GDM1 (cell line): ENCODE data around the gene THUMPD3.

Source experiments
- DNase-seq: peaks from one replicate; lab custom pipeline; 2025; lab: John Stamatoyannopoulos, UW

Gene THUMPD3

DNA sequence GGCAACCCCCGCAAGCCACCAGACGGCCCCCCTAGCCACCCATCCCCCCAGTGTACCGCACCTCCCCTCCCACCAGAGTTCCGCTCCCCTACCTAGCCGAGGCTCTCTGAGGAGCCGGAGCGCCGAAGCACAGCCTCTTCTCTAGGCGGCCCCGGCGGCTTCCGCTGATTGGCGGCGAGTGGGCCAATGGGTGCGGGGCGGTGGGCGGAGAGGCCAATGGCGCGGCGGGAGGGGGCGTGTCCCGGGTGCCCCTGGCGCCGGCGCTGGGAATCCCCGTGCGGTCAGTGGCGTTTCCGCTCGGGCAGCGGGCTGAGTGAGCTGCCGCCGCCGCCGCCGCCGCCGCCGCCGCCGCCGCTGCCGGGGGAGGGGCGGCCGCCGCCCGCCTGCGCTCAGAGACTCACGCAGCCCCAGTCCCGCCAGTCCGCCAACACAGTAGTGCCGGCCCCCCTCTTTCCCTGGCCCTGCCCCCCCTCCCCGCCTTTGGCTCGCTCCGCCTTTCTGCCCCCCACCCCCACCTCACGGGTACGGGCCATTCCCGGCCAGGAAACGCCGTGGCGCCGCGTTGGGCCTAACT, 34.6 kb downstream of the THUMPD3 start, which contains the start of gene SETD5:
Gene SETD5 (plus strand): TSS at position 284 of the 574 bp plus-strand sequence. CDS start 31,324 bp downstream, outside the sequence.
- DNase-seq: peak; percentile 96

DNA sequence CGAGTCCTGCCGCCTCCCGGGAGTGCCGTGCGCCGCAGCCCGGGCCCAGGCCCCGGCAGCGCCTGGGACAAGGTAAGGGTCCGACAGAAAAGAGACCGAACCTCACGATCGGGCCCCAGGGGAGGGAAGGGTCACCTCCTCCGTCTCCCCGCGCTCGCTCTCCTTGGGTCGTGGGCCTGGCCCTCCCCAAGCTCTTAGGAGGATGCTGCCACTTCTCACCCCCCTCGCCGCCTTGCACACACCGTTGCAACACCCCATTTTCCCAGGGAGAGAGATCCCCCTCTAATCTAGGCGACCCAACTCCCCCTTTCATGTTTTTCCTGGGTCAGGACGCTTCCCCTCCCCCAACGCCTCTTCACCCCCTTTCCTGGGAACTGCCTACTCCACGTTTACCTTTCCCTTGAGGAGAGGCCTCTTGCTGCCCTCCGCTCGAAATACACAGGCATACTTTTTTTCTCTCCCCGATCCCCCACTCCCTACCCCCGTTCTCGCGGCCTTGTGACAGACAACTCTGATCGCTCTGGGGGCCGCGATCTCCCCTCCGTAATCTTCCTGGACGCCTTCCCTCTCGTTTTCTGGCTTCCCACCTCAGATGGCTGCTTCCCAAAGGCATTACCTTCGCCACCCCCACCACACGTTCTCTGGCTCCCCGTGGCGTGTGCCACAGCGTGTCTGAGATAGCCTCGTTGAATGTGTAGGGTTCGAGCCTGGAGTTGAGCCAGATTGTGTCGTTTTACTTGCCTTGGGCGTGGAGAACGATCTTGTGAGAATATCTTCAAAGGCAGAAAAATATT, 35.2 kb downstream of the THUMPD3 start:
- DNase-seq: no peak

- no peak for DNase-seq
These were observed 36.0 kb downstream of the THUMPD3 start for GRCh38 chr3:9398700-9399336.

GRCh38 chr3:9399337-9399703, 36.5 kb downstream of the THUMPD3 start:
- DNase-seq: no peak

DNA sequence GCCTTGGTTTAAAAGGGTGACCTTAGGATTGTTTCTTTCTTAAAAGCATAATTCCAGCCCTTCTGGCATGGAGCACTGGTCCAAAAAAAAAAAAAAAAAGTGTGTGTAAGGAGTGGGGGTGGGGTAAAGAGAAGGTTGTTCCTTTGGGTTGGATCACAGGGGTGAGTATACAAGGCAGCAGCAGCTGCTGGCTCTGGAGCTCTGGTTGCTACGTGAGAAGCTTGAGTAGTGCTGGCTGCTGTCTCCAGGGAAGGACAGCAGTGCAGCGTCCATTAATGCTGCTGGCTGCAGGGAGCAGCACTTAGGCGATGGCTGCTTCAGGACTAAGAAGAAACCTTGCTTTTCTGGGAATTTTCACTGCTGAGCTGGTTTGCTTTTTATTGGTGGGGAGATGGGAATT, 36.9 kb downstream of the THUMPD3 start:
- no peak for DNase-seq

GRCh38 chr3:9400616-9401015, 37.8 kb downstream of the THUMPD3 start:
- no peak for DNase-seq

GRCh38 chr3:9401986-9402385, 39.1 kb downstream of the THUMPD3 start:
- DNase-seq: no peak

DNA sequence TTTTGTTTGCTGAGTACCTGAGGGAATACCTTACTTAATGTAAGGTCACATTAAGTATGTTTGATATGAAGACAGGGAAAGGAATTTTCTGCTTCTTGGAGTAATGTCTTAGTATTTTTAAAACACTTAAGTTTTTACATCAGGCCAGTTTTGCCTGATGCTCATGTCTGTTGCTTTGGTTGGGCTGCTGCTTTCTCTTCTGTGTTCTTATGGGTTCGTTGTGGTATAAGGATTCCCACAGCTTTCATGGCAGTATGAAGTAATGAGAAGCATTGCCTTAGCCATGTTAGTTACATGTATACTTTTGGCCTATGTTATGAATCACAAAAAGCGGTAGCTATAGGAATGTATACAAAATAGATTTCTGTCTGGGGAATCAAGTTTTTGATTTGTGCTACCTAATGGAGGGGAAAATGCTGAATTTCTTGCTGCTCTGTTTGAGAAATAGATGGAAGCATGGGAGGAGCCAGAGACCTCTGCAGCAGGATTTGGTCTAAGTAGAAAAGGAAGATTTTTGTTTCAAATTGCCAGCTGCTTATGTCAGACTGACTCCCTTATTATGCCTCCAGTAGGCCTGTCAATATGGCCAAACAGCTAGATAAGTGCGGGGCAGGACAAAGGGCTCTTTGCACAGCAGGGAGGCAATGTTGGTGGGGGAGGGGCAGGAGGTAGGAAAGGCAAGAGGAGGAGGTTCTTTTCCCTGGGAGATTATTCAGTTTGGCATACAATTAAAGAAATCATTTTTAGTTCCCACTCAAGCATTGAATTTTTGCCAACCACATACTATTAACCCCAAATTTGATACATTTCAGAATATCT, 39.8 kb downstream of the THUMPD3 start:
- DNase-seq: no peak

- DNase-seq: no peak
These were observed 40.6 kb downstream of the THUMPD3 start for GRCh38 chr3:9403463-9403862.

DNA sequence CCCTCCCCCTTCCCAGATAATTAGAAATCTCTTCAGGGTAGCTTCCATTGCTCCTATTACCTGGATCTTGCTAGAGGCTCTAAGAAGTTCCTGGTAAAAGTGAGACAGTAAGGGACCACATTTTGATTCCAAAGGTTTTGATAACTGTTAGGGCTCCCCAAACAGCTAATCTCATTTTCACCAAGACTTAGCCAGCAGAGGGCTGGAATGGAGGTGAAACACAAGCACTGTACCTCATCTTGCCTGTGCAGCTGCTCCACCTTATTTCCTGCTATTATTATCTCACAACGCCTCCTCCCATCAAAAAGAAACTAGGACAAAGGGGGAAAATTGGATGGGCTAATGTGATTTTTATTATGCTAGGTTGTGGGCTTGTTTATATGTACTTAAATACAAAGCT, 41.8 kb downstream of the THUMPD3 start:
- DNase-seq: no peak

DNA sequence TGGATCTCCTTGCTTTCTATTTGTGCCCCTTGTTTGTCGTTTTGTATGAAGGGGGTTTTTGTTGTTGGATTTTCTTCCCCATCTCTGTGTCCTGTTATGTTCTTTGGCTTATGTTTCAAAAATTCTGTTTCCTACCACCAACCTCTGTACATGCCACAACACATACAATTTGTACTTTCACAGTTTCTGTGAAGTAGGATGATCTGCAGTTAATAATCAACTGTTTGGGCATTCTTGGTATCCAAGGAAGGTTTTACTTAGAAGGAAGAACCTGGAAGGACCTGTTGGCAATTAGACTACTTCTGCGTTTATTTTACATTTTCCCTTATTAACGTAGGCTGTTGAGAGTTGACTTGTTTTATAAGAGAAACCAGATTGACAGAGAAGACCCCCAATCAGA, 42.9 kb downstream of the THUMPD3 start:
- no peak for DNase-seq

- DNase-seq: no peak
These were observed 44.2 kb downstream of the THUMPD3 start for GRCh38 chr3:9406856-9407626.

- no peak for DNase-seq
These were observed 45.2 kb downstream of the THUMPD3 start for GRCh38 chr3:9408061-9408460.

DNA sequence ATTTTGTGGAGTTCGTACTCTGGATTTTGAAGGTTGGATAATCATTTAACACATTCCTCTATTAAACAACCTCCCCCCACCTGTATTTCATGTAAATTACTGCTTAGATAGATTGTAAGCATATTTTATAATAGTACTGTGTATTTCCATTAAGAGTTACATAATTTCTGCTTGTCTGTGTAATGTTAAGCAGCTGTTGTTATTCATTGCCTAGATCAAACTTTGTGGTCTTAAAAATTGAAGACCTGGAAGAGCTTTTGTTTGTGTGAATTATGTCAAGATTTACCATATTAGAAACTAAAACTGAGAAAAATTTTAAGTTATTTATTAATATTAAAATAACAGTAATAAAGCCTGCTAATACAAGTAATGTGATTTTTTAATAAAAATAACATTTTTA, 45.7 kb downstream of the THUMPD3 start:
- no peak for DNase-seq

DNA sequence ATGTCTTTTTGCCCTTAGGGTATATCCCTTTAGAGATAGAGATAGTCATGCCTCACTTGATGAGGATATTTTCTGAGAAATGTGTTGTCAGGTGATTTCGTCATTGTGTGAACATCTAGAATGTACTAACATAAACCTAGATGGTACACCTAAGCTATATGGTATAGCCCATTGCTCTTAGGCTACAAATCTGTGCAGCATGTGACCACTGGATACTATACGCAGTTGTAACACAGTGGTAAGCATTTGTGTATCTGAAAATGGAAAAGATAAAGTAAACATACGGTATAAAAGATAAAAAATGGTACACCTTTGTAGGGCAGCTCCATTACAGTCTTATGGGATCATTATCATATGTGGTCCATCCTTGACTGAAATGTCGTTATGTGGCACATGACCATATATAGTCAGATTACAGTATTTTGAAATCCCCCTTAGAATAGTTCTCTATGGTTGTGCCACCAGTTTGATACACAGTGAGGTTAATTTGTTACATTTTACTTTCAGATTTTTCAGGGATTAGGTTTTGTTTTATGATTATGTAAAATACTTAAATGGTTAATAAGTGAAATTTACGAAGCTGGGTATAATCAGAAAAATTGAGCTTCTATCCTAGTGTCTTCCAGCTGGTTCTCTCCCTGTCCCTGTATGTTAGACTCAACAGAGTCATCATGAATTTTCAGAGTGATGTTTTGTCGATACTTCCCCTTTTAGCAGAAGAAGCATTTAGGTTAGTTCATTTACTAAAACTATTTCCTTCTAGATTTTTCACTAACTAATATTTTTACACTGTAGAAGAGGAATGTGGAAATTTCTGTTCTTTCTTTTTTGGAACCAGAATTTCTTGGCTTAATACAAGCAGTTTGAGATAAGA, 47.4 kb downstream of the THUMPD3 start:
- DNase-seq: no peak

DNA sequence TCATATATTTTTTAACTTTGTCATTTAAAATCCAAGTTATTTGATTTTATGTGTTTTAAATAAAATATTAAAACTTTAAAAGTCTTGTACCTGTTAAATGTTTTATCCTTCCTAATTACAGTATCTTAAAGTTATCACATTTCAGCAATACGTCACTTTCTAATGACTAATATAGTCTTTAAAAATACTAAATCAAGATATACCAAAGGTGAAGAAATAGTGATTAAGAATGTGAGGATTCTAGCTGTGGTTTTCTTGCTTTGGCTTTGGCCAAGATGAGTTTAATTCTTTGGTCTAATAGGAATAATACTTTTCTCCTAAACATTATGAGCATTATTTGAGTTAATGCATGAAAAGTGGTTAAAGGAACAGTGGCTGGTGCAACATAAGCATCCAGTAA, 48.4 kb downstream of the THUMPD3 start:
- DNase-seq: no peak

DNA sequence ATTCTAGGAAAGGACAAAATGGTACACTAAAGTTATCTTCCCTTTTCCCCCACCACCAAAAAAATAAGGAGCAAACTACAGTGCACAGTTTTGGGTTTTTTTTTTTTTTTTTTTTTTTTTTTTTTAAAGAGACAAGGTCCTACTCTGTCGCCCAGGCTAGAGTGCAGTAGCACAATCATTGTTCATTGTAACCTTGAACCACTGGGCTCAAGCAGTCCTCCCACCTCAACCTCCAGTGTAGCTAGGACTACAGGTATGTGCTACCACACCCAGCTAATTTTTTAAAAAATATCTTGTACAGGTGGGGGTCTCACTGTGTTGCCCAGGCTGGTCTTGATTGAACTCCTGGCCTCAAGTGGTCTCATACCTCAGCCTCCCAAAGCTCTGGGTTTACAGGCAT, 49.4 kb downstream of the THUMPD3 start:
- DNase-seq: no peak

DNA sequence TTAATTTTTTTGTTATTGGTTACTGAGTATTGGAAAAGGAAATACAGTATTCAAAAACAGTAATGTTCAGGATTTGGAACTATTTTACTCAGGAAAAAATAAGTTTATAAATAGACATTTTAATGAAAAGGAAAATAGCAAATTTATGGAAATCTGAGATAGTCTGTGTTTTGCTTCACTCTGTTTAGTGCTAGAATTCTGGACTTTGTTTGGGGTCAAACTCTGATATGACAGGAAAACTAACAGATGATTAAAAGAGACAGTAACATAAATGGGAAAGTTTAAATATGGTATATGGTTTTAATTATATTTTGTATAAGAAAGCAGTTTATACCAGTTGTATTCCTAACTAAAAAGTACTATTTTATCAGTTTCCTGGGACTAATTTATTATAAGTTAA, 52.0 kb downstream of the THUMPD3 start:
- DNase-seq: no peak

DNA sequence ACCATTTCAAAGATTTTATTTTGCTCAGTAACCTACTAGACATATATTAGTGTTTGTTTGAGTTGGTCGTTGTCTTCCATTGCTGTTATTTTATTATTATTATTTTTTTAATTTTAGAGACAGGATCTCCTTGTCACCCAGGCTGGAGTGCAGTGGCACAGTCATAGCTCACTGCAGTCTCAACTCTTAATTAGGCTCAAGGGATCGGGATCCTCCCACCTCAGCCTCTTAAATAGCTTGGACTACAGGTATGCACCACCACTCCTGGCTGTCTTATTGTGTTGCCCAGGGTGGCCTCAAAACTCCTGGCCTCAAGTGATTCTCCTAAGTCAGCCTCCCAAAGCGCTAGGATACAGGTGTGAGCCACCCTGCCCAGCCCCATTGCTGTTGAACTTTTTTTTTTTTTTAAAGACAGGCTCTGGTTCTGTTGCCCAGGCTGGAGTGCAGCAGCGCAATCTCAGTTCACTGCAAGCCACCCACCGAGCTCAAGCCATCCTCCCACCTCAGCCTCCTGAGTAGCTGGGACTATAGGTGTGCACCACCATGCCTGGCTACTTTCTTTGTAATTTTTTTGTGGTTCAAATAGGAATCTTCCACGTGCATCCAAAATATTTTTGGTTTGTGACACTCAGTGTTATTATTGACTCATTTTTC, 52.8 kb downstream of the THUMPD3 start:
- no peak for DNase-seq

GRCh38 chr3:9416139-9416780, 53.4 kb downstream of the THUMPD3 start:
- no peak for DNase-seq
